ENCODE measurements around the gene CD274.
A peak's percentile ranks its signal among the peaks of the same experiment; 100 is the strongest.

Gene CD274

GRCh38 chr9:5450359-5451091, at the start of gene CD274:
Gene CD274, plus strand, starts transcription at chr9:5450542. Its CDS starts 5,572 bp downstream, at chr9:5456114.
- peak; percentile 66 for TF ChIP-seq CTCF (IDR thresholded peaks at IDR 0.05; ENCODE audit: low read length, missing control alignments)
- H3K4me3 ChIP-seq (replicated peaks; ENCODE audit: low read depth, low read length) = peak within 1 kb of the TSS; percentile 77
- DNase-seq (ENCODE audit: low read depth) = peak; percentile 93

- no peak overlapping the region for H3K4me3 ChIP-seq (replicated peaks; ENCODE audit: low read depth, low read length)
- no peak for TF ChIP-seq CTCF (IDR thresholded peaks at IDR 0.05; ENCODE audit: low read length, missing control alignments)
- DNase-seq (ENCODE audit: low read depth) = no peak
Observed at GRCh38 chr9:5402217-5402616, 48.1 kb upstream of the CD274 start.

- no peak for TF ChIP-seq CTCF (IDR thresholded peaks at IDR 0.05; ENCODE audit: low read length, missing control alignments)
- no peak overlapping the region for H3K4me3 ChIP-seq (replicated peaks; ENCODE audit: low read depth, low read length)
- no peak for DNase-seq (ENCODE audit: low read depth)
Observed at GRCh38 chr9:5408596-5408995, 41.7 kb upstream of the CD274 start.

- no peak for TF ChIP-seq CTCF (IDR thresholded peaks at IDR 0.05; ENCODE audit: low read length, missing control alignments)
- DNase-seq (ENCODE audit: low read depth) = no peak
Observed at GRCh38 chr9:5416953-5417352, 33.4 kb upstream of the CD274 start.

GRCh38 chr9:5418481-5418880, 31.9 kb upstream of the CD274 start:
- no peak overlapping the region for H3K4me3 ChIP-seq (replicated peaks; ENCODE audit: low read depth, low read length)
- TF ChIP-seq CTCF (IDR thresholded peaks at IDR 0.05; ENCODE audit: low read length, missing control alignments) = no peak
- no peak for DNase-seq (ENCODE audit: low read depth)

More at GRCh38 chr9:5416953-5417352, 33.4 kb upstream of the CD274 start:
- no peak overlapping the region for H3K4me3 ChIP-seq (replicated peaks; ENCODE audit: low read depth, low read length)

- TF ChIP-seq CTCF (IDR thresholded peaks at IDR 0.05; ENCODE audit: low read length, missing control alignments) = no peak
- H3K4me3 ChIP-seq (replicated peaks; ENCODE audit: low read depth, low read length) = no peak overlapping the region
- DNase-seq (ENCODE audit: low read depth) = no peak
Observed at GRCh38 chr9:5419987-5420386, 30.4 kb upstream of the CD274 start.

GRCh38 chr9:5421163-5421562, 29.2 kb upstream of the CD274 start:
- DNase-seq (ENCODE audit: low read depth) = no peak
- H3K4me3 ChIP-seq (replicated peaks; ENCODE audit: low read depth, low read length) = no peak overlapping the region
- no peak for TF ChIP-seq CTCF (IDR thresholded peaks at IDR 0.05; ENCODE audit: low read length, missing control alignments)

Data from fibroblast of pulmonary artery (primary cell).